Loucy (cell line): ENCODE data around the gene PDIA6.
A peak's percentile ranks its signal among the peaks of the same experiment; 100 is the strongest.

ENCODE experiments used
- H2AFZ ChIP-seq: fragments of 200-600 bp; sonication (generic); 2 replicates; pipeline ENCODE4 v1.6.0; 2016; ENCODE audit warnings: antibody characterized with exemption, mild to moderate bottlenecking, low read length, moderate library complexity
- H3F3A ChIP-seq: fragments of 200-600 bp; 2 replicates; pipeline ENCODE4 v1.6.0; 2016; ENCODE audit warnings: antibody characterized with exemption, low read depth, mild to moderate bottlenecking
- H3K27me3 ChIP-seq: fragments of 200-600 bp; sonication (generic); 2 replicates; pipeline ENCODE4 v1.6.1; 2014; ENCODE audit warnings: low read length, mild to moderate bottlenecking; ENCODE audit not compliant: insufficient read depth, poor library complexity, severe bottlenecking
- H3K36me3 ChIP-seq: fragments of 200-600 bp; sonication (generic); 2 replicates; pipeline ENCODE4 v1.6.1; 2016; ENCODE audit warnings: low read length; ENCODE audit not compliant: insufficient read depth
- H3K4me1 ChIP-seq: fragments of 200-600 bp; sonication (generic); 2 replicates; pipeline ENCODE4 v1.5.1; 2014; ENCODE audit warnings: low read length, mild to moderate bottlenecking; ENCODE audit not compliant: insufficient read depth, poor library complexity, severe bottlenecking
- H3K4me2 ChIP-seq: fragments of 200-600 bp; sonication (generic); 2 replicates; pipeline ENCODE4 v1.6.0; 2014; ENCODE audit warnings: antibody characterized with exemption, low read length, low read depth, mild to moderate bottlenecking; ENCODE audit not compliant: poor library complexity, severe bottlenecking
- H3K4me3 ChIP-seq: fragments of 200-600 bp; sonication (generic); 2 replicates; pipeline ENCODE4 v1.5.1; 2014; ENCODE audit warnings: low read length, mild to moderate bottlenecking, mixed read lengths; ENCODE audit not compliant: poor library complexity, severe bottlenecking
- H3K79me2 ChIP-seq: fragments of 200-600 bp; sonication (generic); 2 replicates; pipeline ENCODE4 v1.6.1; 2014; ENCODE audit warnings: low read length; ENCODE audit not compliant: insufficient read depth
- H3K9ac ChIP-seq: fragments of 200-600 bp; sonication (generic); 2 replicates; pipeline ENCODE4 v1.6.0; 2014; ENCODE audit warnings: mild to moderate bottlenecking, low read depth, low read length, moderate library complexity; ENCODE audit not compliant: poor library complexity, severe bottlenecking
- H3K9me2 ChIP-seq: fragments of 200-600 bp; sonication (generic); replicated peaks from 2 replicates; pipeline ENCODE4 v1.6.1; 2016; ENCODE audit warnings: low read depth, low read length, mixed read lengths
- H3K9me3 ChIP-seq: fragments of 200-600 bp; sonication (generic); 2 replicates; pipeline ENCODE4 v1.6.1; 2014; ENCODE audit warnings: mild to moderate bottlenecking, antibody characterized with exemption, low read length, low read depth; ENCODE audit not compliant: insufficient read depth
- H4K20me1 ChIP-seq: fragments of 200-600 bp; sonication (generic); 2 replicates; pipeline ENCODE4 v1.6.0; 2014; ENCODE audit warnings: antibody characterized with exemption, low read length, mild to moderate bottlenecking; ENCODE audit not compliant: insufficient read depth, poor library complexity, severe bottlenecking
- EZH2phosphoT487 ChIP-seq: fragments of 200-600 bp; IDR thresholded peaks from 2 replicates; pipeline ENCODE4 v1.6.1; 2018; ENCODE audit warnings: antibody characterized with exemption, mild to moderate bottlenecking, moderate library complexity, borderline replicate concordance
- TF ChIP-seq, protein P1 (sequence below): fragments of 200-600 bp; sonication (generic); conservative IDR thresholded peaks from 2 replicates; pipeline ENCODE4 v1.5.1; 2014; ENCODE audit warnings: mild to moderate bottlenecking, antibody characterized with exemption, low read length

PDIA6 gene

DNA sequence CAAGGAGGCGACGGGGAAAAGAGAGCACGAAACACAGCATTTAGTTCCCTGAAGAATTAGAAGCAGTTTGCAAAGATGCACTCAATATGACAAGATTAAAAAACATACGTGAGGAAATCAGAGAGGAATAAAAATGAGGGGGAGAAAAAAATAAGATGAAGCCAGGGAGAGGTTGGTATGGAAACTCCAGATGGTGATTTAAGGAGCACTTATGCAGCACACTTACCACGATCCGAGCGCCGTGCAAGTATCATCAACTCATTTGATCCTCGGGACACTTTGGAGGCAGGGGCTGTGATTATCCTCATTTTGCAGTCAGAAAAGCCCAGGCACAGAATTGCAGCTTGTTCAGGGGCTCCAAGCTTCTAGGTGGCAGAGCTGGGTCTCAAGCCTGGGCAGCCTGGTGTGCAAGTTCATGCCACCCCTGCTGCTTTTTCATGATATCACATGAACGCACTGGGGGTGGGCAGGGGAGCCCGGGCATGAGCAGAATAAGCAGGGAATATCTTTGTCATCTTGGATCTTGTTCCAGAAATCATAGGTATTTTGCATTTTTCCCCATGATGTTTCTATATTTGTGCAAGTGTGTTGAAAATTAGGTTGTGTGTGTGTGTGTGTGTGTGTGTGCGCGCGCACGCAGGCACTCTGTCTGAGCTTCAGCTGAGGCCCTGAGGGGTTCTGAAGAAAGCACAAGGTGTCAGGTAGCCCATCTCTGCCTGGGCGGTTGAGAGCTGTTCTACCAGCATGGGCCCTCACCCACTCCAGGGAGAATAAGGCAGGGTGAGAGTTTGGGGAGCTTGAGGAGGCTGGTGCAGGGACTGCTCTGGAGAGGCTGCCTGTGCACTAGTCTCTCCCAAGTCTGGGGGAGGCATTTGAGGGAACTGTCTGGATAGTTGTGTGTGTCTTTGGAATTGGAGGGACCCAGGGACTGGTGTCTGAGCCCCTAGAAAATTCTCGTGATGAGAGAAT lies 25.0 kb upstream of the PDIA6 start:
- H3K9ac ChIP-seq: no peak overlapping the region
- no peaks in the 10 kb centered on the region for H3K9me3 ChIP-seq
- TF ChIP-seq, protein P1, sequence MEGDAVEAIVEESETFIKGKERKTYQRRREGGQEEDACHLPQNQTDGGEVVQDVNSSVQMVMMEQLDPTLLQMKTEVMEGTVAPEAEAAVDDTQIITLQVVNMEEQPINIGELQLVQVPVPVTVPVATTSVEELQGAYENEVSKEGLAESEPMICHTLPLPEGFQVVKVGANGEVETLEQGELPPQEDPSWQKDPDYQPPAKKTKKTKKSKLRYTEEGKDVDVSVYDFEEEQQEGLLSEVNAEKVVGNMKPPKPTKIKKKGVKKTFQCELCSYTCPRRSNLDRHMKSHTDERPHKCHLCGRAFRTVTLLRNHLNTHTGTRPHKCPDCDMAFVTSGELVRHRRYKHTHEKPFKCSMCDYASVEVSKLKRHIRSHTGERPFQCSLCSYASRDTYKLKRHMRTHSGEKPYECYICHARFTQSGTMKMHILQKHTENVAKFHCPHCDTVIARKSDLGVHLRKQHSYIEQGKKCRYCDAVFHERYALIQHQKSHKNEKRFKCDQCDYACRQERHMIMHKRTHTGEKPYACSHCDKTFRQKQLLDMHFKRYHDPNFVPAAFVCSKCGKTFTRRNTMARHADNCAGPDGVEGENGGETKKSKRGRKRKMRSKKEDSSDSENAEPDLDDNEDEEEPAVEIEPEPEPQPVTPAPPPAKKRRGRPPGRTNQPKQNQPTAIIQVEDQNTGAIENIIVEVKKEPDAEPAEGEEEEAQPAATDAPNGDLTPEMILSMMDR: no peak
- no peak for TF ChIP-seq EZH2phosphoT487
- no peaks in the 10 kb centered on the region for H4K20me1 ChIP-seq
- H3K36me3 ChIP-seq: no peaks in the 10 kb centered on the region
- no peak overlapping the region for H3K4me3 ChIP-seq
- H3F3A ChIP-seq: no peaks in the 10 kb centered on the region
- H3K27me3 ChIP-seq: no peaks in the 10 kb centered on the region
- no peaks in the 10 kb centered on the region for H3K9me2 ChIP-seq
- H3K79me2 ChIP-seq: no peaks in the 10 kb centered on the region
- H3K4me1 ChIP-seq: no peaks in the 10 kb centered on the region
- no peak overlapping the region for H3K4me2 ChIP-seq
- H2AFZ ChIP-seq: no peak overlapping the region

DNA sequence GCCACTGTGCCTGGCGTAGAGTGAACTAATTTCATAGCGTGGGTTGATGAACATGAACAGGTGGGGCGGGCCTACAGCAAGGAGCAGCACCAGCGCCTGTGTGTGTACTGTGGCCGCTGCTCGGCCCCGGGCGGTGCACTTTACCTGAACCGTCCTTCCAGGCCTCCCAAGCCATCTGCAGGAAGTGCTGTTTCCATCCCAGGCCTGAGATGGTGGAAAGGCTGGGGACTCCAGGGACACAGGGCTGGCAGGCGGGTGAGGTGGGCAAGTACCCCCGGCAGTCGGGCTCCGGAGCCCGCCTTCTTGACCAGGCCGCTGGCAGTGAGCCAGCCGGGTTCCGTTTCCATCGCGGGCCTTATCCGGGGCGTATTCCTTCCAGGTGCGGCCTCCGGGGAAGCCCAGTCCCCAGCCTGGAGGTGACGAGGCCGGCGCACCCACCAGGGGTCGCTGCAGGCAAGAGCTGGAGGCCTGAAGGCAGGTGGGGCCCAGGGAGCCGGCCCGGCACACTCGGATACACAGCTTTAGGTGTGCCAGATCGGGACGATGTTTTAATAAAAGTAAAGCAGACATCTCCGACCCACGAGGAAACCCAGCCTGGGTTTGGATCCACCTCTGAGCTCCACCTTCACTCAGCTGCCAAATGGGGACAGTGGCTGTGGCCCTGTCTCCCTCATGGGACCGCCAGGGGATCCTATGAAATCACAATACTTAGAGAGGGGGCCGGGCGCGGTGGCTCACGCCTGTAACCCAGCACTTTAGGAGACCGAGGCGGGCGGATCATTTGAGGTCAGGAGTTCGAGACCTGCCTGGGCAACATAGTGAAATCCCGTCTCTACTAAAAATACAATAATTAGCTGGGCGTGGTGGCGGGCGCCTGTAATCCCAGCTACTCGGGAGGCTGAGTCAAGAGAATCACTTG lies 22.7 kb upstream of the PDIA6 start:
- H3K4me2 ChIP-seq: peak overlapping the region; percentile 48
- no peak overlapping the region for H3K4me3 ChIP-seq
- H3K79me2 ChIP-seq: no peaks in the 10 kb centered on the region
- H3K27me3 ChIP-seq: no peaks in the 10 kb centered on the region
- no peaks in the 10 kb centered on the region for H3K36me3 ChIP-seq
- H3K9ac ChIP-seq: no peak overlapping the region
- no peak for TF ChIP-seq EZH2phosphoT487
- TF ChIP-seq, protein P1: peak; percentile 89
- H3K4me1 ChIP-seq: no peaks in the 10 kb centered on the region
- peak overlapping the region; percentile 76 for H2AFZ ChIP-seq
- no peaks in the 10 kb centered on the region for H3K9me2 ChIP-seq
- H4K20me1 ChIP-seq: no peaks in the 10 kb centered on the region
- H3F3A ChIP-seq: no peaks in the 10 kb centered on the region
- H3K9me3 ChIP-seq: no peaks in the 10 kb centered on the region

DNA sequence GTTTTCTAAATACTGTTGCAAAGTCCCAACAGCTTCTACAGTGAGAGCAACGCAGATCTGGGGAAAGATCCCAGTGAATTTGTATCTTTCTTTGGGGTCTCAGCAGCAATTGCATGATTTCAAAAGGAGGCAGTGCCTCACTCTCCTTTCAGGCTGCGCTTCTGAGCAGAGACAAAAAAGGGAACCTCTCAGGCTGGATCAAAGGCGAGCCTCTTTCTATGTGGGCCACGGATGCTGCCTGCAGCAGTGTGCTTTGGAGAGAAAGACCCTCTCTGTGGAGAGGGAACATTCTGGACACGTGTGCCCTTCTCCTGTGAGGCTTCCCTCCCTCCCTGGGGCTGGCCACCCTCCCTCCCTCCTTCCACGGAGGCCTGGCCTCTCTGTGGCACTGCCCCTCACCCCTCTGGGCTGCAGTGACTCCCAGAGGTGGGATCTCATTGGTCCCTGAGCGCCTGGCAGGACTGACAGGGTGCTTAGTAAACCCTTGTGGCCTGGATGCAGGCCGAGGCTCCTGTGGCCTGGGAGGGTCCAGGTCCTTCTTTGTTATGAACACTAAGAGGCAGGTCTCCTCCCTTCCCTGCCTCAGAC lies 21.6 kb upstream of the PDIA6 start:
- Histone ChIP-seq H3K27me3 (no peaks in the 10 kb centered on the region), H3K4me1 (no peaks in the 10 kb centered on the region), H3F3A (no peaks in the 10 kb centered on the region), H3K36me3 (no peaks in the 10 kb centered on the region), H3K79me2 (no peaks in the 10 kb centered on the region), H3K9me2 (no peaks in the 10 kb centered on the region), H2AFZ (no peak overlapping the region), H3K4me2 (no peak overlapping the region), H4K20me1 (no peaks in the 10 kb centered on the region), H3K9me3 (no peaks in the 10 kb centered on the region), H3K9ac (no peak overlapping the region), H3K4me3 (no peak overlapping the region)
- TF ChIP-seq, protein P1: no peak
- TF ChIP-seq EZH2phosphoT487: no peak
